ENCODE results near the gene FAM149A.

FAM149A gene

GRCh38 chr4:186104114-186104889, at the start of gene FAM149A:
Gene FAM149A, plus strand, starts transcription at chr4:186104704.
- DNase-seq = no peak

DNA sequence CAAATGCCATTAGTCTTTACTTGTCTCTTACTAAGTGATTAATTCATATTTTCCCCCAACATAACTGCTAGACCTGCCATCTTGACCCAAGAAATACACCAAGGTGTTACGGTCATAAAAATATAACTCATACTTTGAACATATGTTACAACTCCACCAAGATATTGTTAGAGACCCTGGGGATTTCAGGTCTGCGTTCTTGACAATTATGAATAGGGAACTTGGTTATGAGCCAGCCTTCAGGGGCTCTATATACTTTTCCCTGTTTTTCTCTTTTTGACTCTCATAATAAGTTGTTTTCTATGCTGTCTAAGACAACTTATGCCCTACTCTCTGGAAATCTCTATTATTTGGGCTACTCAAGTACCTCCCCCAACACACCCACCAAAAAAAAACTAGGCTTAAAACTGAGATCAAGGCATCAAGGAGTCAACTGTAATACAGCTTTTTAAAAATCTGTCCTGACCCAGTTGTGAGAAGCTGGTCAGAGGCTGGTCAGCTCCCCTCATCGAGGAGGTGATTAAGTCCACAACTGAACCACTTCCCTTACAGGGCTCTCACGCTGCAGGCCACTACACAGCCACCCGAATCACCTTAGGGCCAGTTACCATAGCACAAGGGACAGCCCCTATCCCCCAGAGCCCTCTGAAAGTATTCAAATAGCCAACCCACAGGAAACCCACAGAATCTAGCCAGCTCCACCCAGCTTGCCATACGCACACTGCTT, 46.1 kb upstream of the FAM149A start:
- no peak for DNase-seq

DNA sequence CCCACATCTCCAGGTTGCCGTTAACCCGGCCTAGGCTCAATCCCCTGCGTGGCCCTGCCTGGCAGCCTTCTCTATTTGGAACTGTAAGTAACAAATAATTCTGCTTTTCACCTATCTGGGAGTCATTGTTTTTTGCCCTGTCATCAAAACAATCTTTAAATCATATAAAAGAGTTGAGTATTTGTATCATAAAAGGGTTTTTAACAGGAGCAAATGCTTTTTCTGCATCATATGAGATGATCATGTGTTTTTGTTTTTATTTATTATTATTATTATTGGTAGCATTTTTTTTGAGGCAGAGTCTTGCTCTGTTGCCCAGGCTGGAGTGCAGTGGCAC, 45.6 kb upstream of the FAM149A start:
- DNase-seq = no peak

DNA sequence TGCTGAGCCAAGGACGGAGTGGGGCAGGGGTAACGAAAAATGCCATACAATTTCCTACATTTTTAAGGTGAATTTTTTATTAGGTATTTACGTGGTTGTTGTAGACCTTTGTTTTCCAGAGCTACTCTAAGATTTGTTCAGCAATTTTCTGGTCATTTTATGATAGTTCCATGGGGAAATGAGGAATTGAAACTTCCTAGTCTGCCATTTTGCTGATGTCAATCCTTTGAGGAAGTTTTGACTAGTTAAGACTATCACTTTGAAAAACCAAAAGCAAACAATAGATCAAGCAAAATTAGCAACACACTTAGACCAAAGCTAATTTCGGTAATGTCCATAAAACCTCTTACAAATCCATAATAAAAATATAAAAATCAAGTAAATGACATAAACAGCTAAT, 42.6 kb upstream of the FAM149A start:
- no peak for DNase-seq

DNA sequence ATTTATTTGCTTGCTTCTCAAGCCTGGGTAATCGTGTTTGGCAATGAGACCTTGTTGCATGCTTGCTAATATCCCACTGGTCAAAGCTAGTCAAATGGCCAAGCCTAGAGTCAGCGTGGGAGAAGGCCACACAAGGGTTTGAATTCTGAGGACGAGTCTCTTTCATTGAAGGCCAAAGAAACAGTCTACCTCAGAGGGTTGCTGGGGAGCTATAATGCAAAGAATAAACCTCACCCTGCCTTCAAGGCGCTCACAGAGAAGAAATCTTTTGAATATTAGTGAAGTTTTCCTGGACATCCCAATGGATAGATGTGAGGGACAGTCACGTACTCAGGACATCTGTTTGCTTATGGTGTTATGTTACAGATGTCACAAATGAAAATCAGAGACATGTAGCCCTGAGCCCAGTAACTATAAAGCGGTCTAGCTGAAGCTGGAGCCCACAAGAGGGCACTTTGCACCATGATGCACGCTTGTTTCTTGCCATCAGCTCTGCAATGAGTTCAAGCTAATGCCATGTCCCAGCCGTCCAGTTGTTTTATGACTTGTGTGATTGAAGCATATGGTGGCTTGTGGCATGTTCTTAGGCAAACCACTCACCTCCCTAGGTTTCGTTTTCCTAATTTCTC, 36.6 kb upstream of the FAM149A start:
- peak; percentile 34 for DNase-seq

DNA sequence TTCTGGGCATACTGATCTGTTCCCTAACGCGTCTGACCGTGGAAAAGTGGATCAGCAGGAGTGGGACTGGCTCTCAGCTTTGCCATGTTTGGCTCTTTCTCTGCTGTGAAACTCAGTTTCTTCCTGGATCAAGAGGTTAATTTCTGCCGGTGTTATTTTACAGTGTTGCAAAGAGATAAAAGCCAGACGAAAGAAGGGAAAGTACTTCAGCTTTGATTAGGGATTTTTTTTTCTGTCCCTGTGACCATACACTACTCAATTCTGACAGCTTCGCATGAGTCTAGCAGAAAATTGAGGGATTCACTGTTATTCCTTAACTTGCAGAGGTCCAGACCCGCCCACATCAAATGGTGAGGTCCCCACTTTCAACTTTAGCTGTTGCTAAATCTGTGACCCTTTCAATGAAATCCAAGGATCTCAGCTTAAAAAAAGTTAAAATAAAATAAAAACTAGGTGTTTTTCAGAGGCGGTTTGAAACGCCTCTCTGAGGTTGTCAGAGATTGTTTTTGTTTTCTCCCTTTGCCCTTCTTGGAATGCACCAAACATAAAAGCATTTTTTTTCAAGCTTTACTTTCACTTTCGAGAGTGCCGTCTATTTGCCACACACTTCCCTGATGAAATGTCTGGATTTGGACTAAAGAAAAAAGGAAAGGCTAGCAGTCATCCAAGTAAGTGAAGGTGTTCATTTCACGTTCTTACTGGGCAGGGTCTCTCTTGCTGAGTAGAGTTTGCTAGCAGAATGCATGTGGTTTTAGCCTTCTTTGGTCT, 35.7 kb upstream of the FAM149A start, which contains the start of gene TLR3:
Gene TLR3 (plus strand): TSS at position 576 of the 768 bp plus-strand sequence. CDS start 7,464 bp downstream, outside the sequence.
- no peak for DNase-seq

- no peak for DNase-seq
Measured at GRCh38 chr4:186069729-186070128, 34.8 kb upstream of the FAM149A start.

- no peak for DNase-seq
Measured at GRCh38 chr4:186072516-186072915, 32.0 kb upstream of the FAM149A start.

DNA sequence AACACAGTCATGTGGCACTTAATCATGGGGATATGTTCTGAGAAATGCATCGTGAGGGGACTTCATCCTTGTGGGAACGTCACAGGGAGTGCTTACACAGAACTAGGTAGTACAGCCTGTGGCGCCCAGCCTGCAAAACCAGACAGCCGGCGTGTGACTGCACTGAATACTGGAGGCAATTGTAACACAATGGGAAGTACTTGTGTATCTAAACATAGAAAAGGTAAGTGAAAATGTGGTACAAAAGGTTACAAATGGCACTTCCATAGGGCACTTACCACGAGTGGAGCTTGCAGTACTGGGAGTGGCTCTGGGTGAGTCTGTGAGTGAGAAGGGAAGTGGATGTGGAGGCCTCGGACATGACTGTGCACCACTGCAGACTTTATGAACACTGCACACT, 30.3 kb upstream of the FAM149A start:
- DNase-seq = no peak

DNA sequence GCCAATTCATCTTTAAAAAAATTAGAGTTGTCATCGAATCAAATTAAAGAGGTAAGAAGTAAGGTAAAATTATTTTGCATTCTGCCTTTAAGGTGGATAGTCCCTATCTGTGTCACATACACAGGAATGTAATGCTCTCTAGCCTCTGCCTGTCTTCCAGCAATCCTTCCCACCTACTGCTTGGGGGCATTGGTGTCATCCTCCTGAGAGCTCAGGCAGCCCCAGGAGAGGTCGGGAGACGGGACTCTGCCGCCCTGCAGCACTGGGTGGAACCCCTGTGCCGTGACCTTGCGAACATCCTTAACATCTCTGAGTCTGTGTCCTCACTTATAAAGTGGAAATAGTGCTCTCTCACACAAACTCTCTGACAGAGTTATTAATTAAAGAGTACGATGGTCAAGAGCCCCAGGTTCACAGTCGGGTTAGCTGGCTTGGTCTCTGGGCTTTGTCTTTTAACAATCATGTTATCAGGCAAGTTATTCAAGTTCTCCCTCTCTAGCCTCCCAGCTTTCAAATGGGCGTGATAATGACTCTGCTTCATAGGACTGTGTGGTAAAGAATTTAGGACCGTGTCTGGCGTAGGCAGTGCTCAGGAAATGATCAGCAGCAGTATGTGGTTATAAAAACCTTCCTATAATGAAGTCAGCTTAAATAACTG, 25.4 kb upstream of the FAM149A start:
- DNase-seq = no peak

DNA sequence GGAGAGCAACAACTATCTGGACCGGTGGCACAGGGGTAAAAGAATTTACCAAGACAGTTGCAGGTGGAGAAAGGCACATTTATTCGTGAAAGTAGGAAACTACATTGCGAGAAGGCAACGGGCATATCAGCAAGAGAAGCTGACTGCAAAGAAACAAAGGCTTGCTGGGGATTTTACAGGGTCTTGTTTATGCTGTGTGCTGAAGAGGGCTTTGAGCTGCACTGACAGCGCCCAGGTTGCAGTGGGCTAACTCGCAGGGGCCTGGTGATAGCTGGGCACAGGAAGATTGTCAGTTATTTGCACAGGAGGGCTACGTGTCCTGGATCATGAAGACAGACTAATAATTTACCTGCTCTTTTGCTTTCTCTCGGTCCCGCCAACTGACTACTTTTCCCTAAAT, 24.8 kb upstream of the FAM149A start:
- DNase-seq = no peak

- DNase-seq = no peak
Measured at GRCh38 chr4:186081202-186081807, 23.2 kb upstream of the FAM149A start.

DNA sequence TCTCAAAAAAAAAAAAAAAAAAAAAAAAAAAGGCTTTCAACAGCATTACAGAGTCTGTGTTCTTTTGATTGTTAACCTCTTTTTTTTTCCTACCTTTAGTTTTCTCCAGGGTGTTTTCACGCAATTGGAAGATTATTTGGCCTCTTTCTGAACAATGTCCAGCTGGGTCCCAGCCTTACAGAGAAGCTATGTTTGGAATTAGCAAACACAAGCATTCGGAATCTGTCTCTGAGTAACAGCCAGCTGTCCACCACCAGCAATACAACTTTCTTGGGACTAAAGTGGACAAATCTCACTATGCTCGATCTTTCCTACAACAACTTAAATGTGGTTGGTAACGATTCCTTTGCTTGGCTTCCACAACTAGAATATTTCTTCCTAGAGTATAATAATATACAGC, 22.3 kb upstream of the FAM149A start:
- no peak for DNase-seq

DNA sequence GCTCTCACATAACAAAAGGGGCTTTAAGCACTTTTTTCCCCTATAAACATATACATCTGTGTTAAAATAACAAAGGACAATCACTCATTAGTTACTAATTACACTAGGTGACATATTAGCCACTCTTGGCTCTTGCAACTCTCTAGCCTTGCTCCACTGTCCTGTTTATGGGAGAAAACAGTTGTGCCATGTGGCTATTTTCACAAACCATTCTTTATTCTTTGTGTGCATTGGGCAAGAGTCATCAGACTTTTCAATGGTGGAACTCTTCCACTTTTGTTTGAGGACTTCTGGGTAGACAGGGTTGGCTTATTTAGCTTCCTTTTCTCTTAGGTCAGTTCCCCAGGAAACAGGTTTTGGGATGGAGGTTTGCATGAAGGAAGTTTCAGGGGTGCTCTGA, 16.0 kb upstream of the FAM149A start:
- DNase-seq = no peak

GRCh38 chr4:186092296-186092695, 12.2 kb upstream of the FAM149A start:
- DNase-seq = no peak

GRCh38 chr4:186095406-186095805, 9.1 kb upstream of the FAM149A start:
- DNase-seq = no peak

DNA sequence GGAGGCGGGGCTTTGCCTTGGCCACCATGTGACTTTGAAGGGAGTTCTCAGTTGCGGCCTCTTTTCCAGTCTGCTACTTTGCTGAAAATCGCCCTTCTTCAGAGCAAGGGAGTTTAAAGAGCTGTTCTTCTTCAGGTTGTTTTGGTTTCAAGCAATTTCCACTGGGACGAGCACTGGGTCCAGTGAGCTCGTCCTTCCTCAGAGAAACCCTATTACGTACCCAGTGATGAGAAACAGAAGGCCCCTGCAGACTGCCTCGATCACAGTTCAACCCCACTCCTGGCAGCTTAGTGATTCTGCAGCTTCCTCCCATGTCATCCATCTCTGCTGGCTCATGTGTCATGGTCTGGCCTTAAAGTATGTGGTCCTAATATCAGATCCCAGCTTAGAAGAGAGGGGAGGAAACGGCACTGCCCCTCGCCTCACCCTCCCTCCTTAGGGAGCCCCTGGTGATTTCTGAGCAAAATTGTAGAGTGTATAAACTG, 7.8 kb upstream of the FAM149A start:
- no peak for DNase-seq

- no peak for DNase-seq
Measured at GRCh38 chr4:186097386-186097785, 7.1 kb upstream of the FAM149A start.

GRCh38 chr4:186102931-186103330, 1.6 kb upstream of the FAM149A start:
- DNase-seq = no peak

DNA sequence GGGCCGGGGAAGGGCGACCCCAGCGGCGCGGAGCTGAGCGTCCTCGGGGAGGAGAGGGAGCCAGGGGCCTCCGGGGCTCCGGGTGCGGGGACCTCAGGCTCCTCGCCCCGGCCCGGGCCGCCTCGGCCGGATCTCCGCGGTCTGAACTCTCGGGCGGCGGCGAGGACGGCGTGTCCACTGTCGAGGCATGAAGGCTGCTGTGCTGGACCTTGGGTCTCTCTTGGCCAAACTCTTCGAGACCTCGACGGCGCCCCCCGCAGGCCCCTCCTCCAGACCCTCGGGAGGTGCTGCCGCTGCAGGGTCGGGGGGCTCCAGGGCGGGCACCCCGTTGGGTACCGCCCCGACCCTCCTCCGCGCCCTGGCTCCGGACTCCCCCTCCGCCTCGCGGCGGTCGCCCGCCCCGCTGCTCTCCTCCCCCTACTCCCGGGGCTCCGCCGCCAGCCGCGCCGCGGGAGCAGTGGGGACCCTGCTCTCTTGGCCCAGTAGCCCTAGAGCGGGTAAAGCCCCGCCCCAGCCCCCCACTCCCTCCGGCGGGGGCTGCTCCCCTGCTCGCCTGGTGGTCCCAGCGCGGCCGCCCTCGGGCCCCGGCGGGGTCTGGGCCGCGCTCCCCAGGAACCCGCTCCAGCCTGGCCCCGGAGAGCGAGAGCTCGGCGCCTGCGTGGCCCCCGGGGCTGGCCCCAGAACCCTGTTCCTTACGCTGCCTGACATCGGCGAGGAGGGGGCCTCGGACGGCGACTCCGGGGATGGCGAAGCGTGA, 564 bp downstream of the FAM149A start:
- no peak for DNase-seq

DNA sequence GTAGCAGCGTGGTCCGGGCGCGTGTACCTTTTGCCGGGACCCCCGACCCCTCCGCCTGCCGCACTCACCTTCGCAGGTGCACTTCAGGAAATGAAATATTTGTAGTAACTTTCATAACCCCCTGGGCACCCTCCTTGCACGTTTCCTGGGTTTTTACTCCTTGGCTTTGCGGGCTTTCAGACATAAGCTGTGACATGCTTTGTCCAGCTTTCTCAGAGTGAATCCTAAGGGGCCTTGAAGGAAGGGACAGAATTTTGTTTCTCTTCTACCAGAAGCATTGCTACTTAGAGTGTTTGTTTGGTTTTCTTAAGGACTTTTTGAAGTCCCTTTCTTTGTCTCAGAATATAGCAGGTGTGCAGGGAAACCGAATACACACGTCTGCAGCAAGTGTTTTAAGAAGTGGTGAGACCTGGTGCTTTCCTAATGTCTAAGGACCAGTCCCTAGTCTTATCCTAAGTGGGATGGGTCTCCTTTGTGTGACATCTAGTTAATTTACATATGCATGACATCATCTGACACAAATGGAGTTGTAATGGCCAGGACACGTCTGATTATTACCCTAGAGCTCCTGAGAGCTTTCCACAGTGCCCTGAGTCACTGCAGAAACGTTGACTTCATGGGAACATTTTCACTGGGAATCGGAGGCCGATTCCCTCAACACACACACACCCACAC, 1.3 kb downstream of the FAM149A start:
- no peak for DNase-seq
